DOHH2 (cell line): Measurements from ENCODE around the gene ZNF892.
"Not testable (repeated sequence)": the region's sequence is repeated elsewhere in the genome, so short reads cannot be mapped to it uniquely, and the experiment has no call there.

Experiments used
- H3F3A ChIP-seq: fragments of 200-600 bp; sonication (generic), shearing (Covaris generic); 2 replicates; pipeline ENCODE4 v1.6.0; 2016; ENCODE audit warnings: antibody characterized with exemption, mild to moderate bottlenecking; ENCODE audit not compliant: control insufficient read depth, insufficient read depth
- H3K27ac ChIP-seq: fragments of 200-600 bp; sonication (generic); 2 replicates; pipeline ENCODE4 v1.5.1; 2014; ENCODE audit warnings: low read depth, mild to moderate bottlenecking, low read length, moderate library complexity
- H3K27me3 ChIP-seq: fragments of 200-600 bp; sonication (generic); 2 replicates; pipeline ENCODE4 v1.6.1; 2014; ENCODE audit warnings: mild to moderate bottlenecking, low read length, mixed read lengths; ENCODE audit not compliant: control insufficient read depth
- H3K36me3 ChIP-seq: fragments of 200-600 bp; sonication (generic); 2 replicates; pipeline ENCODE4 v1.6.1; 2014; ENCODE audit warnings: mild to moderate bottlenecking, low read length, moderate library complexity, mixed read lengths; ENCODE audit not compliant: control insufficient read depth
- H3K4me1 ChIP-seq: fragments of 200-600 bp; sonication (generic); 2 replicates; pipeline ENCODE4 v1.6.1; 2014; ENCODE audit warnings: mild to moderate bottlenecking, low read length, mixed read lengths; ENCODE audit not compliant: control insufficient read depth
- H3K4me2 ChIP-seq: fragments of 200-600 bp; sonication (generic); 2 replicates; pipeline ENCODE4 v1.6.0; 2014; ENCODE audit warnings: mild to moderate bottlenecking, low read length, moderate library complexity
- H3K4me3 ChIP-seq: fragments of 200-600 bp; sonication (generic); 2 replicates; pipeline ENCODE4 v1.5.1; 2014; ENCODE audit warnings: mild to moderate bottlenecking, low read length, mixed read lengths
- H3K79me2 ChIP-seq: fragments of 200-600 bp; sonication (generic); 2 replicates; pipeline ENCODE4 v1.6.1; 2014; ENCODE audit warnings: mild to moderate bottlenecking, low read length, mixed read lengths; ENCODE audit not compliant: control insufficient read depth
- H3K9me2 ChIP-seq: fragments of 200-600 bp; sonication (generic); replicated peaks from 2 replicates; pipeline ENCODE4 v1.6.1; 2014; ENCODE audit warnings: mild to moderate bottlenecking, low read length, mixed read lengths; ENCODE audit not compliant: control insufficient read depth
- H3K9me3 ChIP-seq: fragments of 200-600 bp; sonication (generic); 2 replicates; pipeline ENCODE4 v1.6.1; 2014; ENCODE audit warnings: antibody characterized with exemption, low read length, mixed read lengths; ENCODE audit not compliant: control insufficient read depth, insufficient read depth
- H4K20me1 ChIP-seq: fragments of 200-600 bp; sonication (generic); 2 replicates; pipeline ENCODE4 v1.6.0; 2014; ENCODE audit warnings: low read depth, mild to moderate bottlenecking, antibody characterized with exemption, low read length, moderate library complexity; ENCODE audit not compliant: control insufficient read depth, insufficient read depth
- EZH2phosphoT487 ChIP-seq: fragments of 200-600 bp; sonication (generic); IDR thresholded peaks from 2 replicates; pipeline ENCODE4 v1.6.1; 2017; ENCODE audit warnings: borderline replicate concordance, mild to moderate bottlenecking, antibody characterized with exemption, low read length, moderate library complexity, mixed read lengths
- TF ChIP-seq, protein P1 (sequence below): fragments of 200-600 bp; sonication (generic); IDR thresholded peaks from one replicate; pipeline ENCODE4 v1.5.1; 2014; ENCODE audit warnings: antibody characterized with exemption, mild to moderate bottlenecking, low read depth, low read length; ENCODE audit not compliant: poor library complexity, severe bottlenecking

Gene ZNF892

DNA sequence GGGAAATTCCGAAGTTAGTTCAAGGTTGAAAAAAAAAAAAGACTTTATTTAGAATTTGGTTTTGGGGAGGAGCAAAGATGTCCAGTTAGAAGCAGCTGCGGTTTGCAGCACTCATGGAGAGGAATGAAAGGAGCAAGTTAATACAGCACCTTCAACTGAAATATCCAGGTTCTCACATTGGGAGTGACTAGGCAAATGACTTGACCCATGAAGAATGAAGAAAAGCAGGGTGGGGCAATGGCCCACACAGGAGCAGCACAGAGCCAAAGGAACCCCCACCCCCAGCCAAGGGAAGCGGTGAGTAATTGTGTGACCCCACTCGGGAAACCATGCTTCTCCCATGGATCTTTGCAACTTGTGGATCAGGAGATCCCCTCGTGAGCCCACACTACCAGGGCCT is 32.8 kb downstream of the ZNF892 start:
- Histone ChIP-seq H3K4me3 (no peak overlapping the region), H3K9me2 (no peaks in the 10 kb centered on the region), H4K20me1 (no peaks in the 10 kb centered on the region), H3K4me2 (no peak overlapping the region), H3K36me3 (no peaks in the 10 kb centered on the region), H3K4me1 (no peaks in the 10 kb centered on the region), H3K9me3 (peaks cover 4% of the 10 kb centered on the region; the same call in 1 of the 2 replicates), H3K79me2 (no peaks in the 10 kb centered on the region), H3K27ac (no peak overlapping the region), H3K27me3 (no peaks in the 10 kb centered on the region; the same call in 1 of the 2 replicates), H3F3A (no peaks in the 10 kb centered on the region)
- TF ChIP-seq EZH2phosphoT487, result no peak
- TF ChIP-seq, protein P1, sequence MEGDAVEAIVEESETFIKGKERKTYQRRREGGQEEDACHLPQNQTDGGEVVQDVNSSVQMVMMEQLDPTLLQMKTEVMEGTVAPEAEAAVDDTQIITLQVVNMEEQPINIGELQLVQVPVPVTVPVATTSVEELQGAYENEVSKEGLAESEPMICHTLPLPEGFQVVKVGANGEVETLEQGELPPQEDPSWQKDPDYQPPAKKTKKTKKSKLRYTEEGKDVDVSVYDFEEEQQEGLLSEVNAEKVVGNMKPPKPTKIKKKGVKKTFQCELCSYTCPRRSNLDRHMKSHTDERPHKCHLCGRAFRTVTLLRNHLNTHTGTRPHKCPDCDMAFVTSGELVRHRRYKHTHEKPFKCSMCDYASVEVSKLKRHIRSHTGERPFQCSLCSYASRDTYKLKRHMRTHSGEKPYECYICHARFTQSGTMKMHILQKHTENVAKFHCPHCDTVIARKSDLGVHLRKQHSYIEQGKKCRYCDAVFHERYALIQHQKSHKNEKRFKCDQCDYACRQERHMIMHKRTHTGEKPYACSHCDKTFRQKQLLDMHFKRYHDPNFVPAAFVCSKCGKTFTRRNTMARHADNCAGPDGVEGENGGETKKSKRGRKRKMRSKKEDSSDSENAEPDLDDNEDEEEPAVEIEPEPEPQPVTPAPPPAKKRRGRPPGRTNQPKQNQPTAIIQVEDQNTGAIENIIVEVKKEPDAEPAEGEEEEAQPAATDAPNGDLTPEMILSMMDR, result no peak

DNA sequence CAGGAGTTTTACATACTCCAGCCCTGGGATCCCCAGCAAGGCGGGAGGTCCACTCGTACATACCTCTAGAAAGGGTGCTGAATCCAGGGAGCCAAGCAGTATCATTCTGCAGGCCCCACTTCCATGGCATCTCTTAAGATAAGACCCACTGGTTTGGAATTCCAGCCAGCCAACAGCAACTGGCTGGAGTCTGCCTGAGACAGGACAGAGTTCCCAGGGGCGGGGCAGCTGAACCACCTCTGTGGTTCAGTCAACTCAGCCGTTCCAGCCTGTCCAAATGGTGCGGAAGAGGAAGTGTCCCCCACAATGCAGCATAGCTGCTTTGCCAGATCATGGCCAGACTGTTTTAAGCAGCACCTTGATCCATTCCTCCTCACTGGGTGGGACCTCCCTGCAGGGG is 33.2 kb downstream of the ZNF892 start:
- no peaks in the 10 kb centered on the region for H3K9me2 ChIP-seq
- TF ChIP-seq, protein P1, result no peak
- no peak for TF ChIP-seq EZH2phosphoT487

DNA sequence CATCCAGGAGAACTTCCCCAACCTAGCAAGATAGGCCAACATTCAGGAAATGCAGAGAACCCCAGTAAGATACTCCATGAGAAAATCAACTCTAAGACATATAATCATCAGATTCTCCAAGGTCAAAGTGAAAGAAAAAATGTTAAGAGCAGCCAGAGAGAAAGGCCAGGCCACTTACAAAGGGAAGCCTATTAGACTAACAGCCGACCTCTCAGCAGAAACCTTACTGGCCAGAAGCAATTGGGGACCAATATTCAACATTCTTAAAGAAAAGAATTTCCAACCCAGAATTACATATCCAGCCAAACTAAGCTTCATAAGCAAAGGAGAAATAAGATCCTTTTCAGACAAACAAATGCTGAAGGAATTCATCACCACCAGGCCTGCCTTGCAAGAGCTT is 34.8 kb downstream of the ZNF892 start:
- not testable (repeated sequence) for H3K4me3 ChIP-seq, H3K9me3 ChIP-seq, H3K4me1 ChIP-seq, H3F3A ChIP-seq, H3K27ac ChIP-seq, H3K79me2 ChIP-seq, H3K36me3 ChIP-seq, H3K9me2 ChIP-seq, H3K27me3 ChIP-seq, H3K4me2 ChIP-seq, H4K20me1 ChIP-seq

More for the DNA sequence above, 33.2 kb downstream of the ZNF892 start:
- peaks cover 4% of the 10 kb centered on the region; the same call in 1 of the 2 replicates for H3K9me3 ChIP-seq
- H3F3A ChIP-seq, result no peaks in the 10 kb centered on the region
- H3K27me3 ChIP-seq, result no peaks in the 10 kb centered on the region; the same call in 1 of the 2 replicates
- no peaks in the 10 kb centered on the region for H4K20me1 ChIP-seq
- H3K4me1 ChIP-seq, result no peaks in the 10 kb centered on the region
- H3K4me2 ChIP-seq, result no peak overlapping the region
- no peak overlapping the region for H3K27ac ChIP-seq
- H3K79me2 ChIP-seq, result no peaks in the 10 kb centered on the region
- no peaks in the 10 kb centered on the region for H3K36me3 ChIP-seq
- H3K4me3 ChIP-seq, result no peak overlapping the region
